NT2/D1 (cell line): ENCODE data around the gene HM13.
"Not testable (repeated sequence)": the region's sequence is repeated elsewhere in the genome, so short reads cannot be mapped to it uniquely, and the experiment has no call there.

Experiments
- DNase-seq: peaks from one replicate; pipeline ENCODE4 v3.0.0-alpha.2; 2011; ENCODE audit warnings: low read depth, low spot score
- H3K27me3 ChIP-seq: 2 replicates; pipeline ENCODE4 v1.6.0; 2011; ENCODE audit warnings: mild to moderate bottlenecking; ENCODE audit not compliant: insufficient read length, insufficient read depth
- H3K36me3 ChIP-seq: 2 replicates; pipeline ENCODE4 v1.6.1; 2011; ENCODE audit warnings: mild to moderate bottlenecking, low read length, mixed read lengths; ENCODE audit not compliant: insufficient read depth, insufficient read length
- H3K4me1 ChIP-seq: 2 replicates; pipeline ENCODE4 v1.5.1; 2011; ENCODE audit not compliant: insufficient read depth, insufficient read length
- H3K4me3 ChIP-seq: 2 replicates; pipeline ENCODE4 v1.5.1; 2011; ENCODE audit warnings: low read depth; ENCODE audit not compliant: insufficient read length
- H3K9ac ChIP-seq: 2 replicates; pipeline ENCODE4 v1.6.0; 2011; ENCODE audit warnings: low read depth; ENCODE audit not compliant: insufficient read length
- H3K9me3 ChIP-seq: 2 replicates; pipeline ENCODE4 v1.5.1; 2011; ENCODE audit warnings: mild to moderate bottlenecking, low read length; ENCODE audit not compliant: insufficient read depth
- SUZ12 ChIP-seq: IDR thresholded peaks from 2 replicates; pipeline ENCODE4 v1.6.1; 2011; ENCODE audit not compliant: insufficient read length, insufficient read depth; ENCODE audit errors: extremely low read depth
- YY1 ChIP-seq: IDR thresholded peaks from 2 replicates; pipeline ENCODE4 v1.6.1; 2011; ENCODE audit not compliant: insufficient read length, insufficient read depth
- ZNF274 ChIP-seq: IDR thresholded peaks from 2 replicates; pipeline ENCODE4 v1.6.1; 2011; ENCODE audit warnings: mild to moderate bottlenecking, low read depth, low read length

HM13 gene

DNA sequence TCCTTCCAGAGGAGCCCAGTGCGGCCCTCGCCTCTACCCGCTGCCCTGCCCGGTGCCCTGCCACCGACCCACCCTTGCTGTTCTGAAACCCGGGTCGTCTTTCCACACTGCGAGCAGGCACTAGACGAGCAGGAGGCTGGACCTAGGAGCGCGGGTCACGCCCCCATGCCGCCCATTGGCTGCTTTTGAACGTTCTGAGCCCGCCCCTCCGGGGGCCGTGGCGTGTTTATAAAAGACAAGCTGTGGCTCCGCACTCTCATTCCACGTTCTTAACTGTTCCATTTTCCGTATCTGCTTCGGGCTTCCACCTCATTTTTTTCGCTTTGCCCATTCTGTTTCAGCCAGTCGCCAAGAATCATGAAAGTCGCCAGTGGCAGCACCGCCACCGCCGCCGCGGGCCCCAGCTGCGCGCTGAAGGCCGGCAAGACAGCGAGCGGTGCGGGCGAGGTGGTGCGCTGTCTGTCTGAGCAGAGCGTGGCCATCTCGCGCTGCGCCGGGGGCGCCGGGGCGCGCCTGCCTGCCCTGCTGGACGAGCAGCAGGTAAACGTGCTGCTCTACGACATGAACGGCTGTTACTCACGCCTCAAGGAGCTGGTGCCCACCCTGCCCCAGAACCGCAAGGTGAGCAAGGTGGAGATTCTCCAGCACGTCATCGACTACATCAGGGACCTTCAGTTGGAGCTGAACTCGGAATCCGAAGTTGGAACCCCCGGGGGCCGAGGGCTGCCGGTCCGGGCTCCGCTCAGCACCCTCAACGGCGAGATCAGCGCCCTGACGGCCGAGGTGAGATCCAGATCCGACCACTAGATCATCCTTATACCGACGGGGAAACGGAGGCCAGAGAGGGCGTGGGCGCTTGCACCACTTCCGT lies 91.0 kb downstream of the HM13 start, which contains the start of gene ID1:
ID1 (plus strand) TSS at position 259 of the 871 bp plus-strand sequence; CDS start at position 358, 99 bp downstream.
- Histone ChIP-seq H3K4me3 (peak within 1 kb of the TSS; percentile 99), H3K9me3 (no peaks in the 10 kb centered on the region), H3K27me3 (no peaks in the 10 kb centered on the region), H3K4me1 (peaks cover 4% of the 10 kb centered on the region), H3K9ac (peak within 1 kb of the TSS; percentile 96), H3K36me3 (peaks cover 18% of the 10 kb centered on the region)
- DNase-seq = no peak
- TF ChIP-seq ZNF274 = no peak
- TF ChIP-seq SUZ12 = no peak
- no peak for TF ChIP-seq YY1

DNA sequence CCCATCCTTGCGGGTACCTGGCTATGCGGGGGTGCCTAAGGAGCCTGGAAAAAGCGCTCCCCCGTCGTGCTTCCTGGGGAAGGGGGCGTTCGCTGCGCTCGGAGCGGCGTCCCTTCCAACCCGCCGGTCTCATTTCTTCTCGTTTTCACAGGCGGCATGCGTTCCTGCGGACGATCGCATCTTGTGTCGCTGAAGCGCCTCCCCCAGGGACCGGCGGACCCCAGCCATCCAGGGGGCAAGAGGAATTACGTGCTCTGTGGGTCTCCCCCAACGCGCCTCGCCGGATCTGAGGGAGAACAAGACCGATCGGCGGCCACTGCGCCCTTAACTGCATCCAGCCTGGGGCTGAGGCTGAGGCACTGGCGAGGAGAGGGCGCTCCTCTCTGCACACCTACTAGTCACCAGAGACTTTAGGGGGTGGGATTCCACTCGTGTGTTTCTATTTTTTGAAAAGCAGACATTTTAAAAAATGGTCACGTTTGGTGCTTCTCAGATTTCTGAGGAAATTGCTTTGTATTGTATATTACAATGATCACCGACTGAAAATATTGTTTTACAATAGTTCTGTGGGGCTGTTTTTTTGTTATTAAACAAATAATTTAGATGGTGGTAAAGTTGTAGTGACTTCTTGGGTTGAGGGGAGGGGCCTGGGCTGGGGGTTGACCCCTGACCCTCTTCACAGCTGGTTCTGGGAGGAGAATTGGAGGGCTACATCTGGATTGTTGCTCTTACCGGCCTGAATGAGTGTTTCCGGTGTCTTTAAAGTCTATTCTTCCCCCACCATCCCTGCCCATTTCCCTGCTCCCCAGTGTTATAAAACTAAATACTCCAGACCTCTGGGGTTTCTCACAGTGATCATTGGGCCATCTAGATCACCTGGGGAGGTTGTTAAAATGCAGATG lies 91.9 kb downstream of the HM13 start:
- no peaks in the 10 kb centered on the region for H3K27me3 ChIP-seq
- no peak for DNase-seq
- peak overlapping the region; percentile 96 for H3K9ac ChIP-seq
- TF ChIP-seq SUZ12 = no peak
- TF ChIP-seq YY1 = no peak
- TF ChIP-seq ZNF274 = no peak
- H3K4me3 ChIP-seq = peak overlapping the region; percentile 99
- H3K36me3 ChIP-seq = peaks cover 18% of the 10 kb centered on the region
- H3K4me1 ChIP-seq = peaks cover 9% of the 10 kb centered on the region
- no peaks in the 10 kb centered on the region for H3K9me3 ChIP-seq

DNA sequence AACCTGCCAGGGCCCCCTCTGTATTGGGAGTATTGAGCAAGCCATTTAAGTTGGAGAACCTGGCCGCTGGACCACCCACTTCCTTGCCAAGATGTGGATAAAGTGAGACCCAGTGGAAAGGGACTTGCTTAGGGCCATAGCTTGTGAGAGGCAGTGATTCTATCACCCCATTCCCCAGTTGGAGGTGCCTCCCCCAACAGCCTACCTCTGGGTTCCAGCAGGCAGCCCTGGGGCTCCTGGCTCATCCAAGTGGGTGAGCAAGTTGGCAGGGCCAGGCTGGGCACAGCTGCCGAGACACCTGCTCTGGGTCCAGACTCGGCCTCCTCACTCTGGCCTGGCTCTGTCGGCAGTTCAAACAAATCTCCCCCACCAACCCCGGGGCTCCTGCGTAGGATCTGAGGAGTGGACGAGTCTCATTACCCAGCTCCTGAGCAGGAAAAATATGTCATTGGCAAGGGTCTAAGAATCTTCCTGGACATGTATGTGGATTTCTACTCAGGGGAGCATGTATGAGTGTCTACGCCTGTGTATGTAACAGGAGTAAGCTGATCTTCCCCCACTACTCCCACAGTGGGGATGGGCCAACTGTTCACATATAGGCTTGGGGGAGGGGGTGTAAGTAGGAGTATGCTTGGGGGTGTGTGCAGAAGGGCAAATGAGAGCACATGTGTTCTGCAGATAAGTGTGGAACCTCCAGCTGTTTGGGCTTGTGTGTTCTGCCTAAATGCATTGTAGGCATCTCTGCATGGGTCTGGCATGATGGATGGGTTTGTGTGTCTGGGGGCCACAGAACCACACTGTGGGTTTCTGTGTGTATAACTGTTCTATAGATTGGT lies 92.8 kb downstream of the HM13 start:
- Histone ChIP-seq H3K9ac (peak overlapping the region; percentile 96), H3K36me3 (peaks cover 18% of the 10 kb centered on the region), H3K4me3 (peak overlapping the region; percentile 99), H3K4me1 (peaks cover 9% of the 10 kb centered on the region), H3K27me3 (no peaks in the 10 kb centered on the region), H3K9me3 (no peaks in the 10 kb centered on the region)
- peak; percentile 52 for DNase-seq
- TF ChIP-seq SUZ12 (no peak), YY1 (no peak), ZNF274 (no peak)

DNA sequence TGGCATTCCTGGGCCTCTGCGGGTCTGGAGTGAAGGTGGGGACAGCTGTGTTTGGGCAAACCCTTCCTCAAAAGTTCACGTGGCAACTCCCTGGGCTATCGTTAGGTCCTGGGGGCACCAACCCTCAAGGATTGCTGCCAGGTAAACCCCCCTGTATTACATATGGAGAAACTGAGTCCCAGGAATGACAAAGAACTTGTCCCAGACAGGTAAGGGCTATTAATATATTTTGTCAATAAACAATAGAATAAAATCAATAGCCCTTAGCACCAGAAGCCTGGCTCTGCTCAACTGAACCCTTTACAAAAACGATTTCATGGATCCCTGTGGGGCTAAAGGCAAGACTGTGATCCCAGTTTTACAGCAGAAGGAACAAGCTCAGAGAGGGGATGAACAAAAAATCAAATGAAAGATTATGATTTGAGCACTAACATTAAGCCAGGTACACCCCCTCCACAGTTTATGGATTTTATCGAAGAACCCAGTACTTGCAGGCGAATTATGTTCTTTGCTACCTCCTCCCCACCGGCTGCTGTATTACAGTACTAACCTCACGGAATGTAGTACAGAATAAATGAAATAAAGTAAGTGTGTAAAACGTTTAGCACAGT lies 93.5 kb downstream of the HM13 start:
- H3K9me3 ChIP-seq = no peaks in the 10 kb centered on the region
- H3K9ac ChIP-seq = peak overlapping the region; percentile 96
- H3K4me1 ChIP-seq = peaks cover 7% of the 10 kb centered on the region
- H3K36me3 ChIP-seq = peaks cover 18% of the 10 kb centered on the region
- no peak for DNase-seq
- no peaks in the 10 kb centered on the region for H3K27me3 ChIP-seq
- TF ChIP-seq YY1 (no peak), SUZ12 (no peak), ZNF274 (no peak)
- peak overlapping the region; percentile 99 for H3K4me3 ChIP-seq

DNA sequence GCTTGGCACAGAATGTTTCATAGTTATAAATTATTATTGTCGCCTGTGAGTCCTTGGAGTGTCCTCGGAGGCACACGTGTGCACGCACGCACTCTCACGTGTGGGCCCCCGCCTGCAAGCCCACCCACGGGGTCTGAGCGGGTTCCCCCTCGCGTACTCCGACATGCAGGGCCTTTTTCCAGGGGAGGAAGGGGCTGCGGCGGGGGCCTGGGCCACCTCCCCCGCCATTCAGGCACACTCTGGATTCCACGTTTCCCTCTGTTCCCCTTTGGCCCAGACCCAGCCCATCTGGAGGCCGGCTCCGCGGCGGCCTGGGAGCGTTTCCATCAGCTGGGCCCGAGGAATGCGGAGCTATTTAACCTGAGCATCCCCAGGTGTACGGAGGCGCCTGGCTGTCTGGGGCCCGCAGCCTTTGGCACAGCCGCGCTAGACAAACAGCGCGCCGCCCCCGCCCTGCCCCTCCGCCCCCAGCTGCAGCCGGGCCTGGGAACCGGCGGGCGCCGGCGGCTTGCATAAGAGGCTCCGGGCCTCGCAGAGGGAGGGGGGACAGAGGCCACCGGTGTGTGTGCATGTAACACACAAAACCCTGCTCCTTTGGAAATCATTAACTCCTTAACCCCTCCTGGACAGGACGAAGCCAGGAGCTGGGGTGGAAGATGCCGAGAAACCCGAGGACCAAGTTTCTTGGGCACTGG lies 94.2 kb downstream of the HM13 start:
- Histone ChIP-seq H3K4me3 (peak overlapping the region; percentile 37), H3K36me3 (peaks cover 18% of the 10 kb centered on the region), H3K9ac (peak overlapping the region; percentile 96), H3K27me3 (no peaks in the 10 kb centered on the region), H3K9me3 (no peaks in the 10 kb centered on the region), H3K4me1 (peaks cover 5% of the 10 kb centered on the region)
- no peak for TF ChIP-seq ZNF274
- no peak for TF ChIP-seq SUZ12
- no peak for TF ChIP-seq YY1
- DNase-seq = peak; percentile 84

- H3K9ac ChIP-seq, H3K9me3 ChIP-seq, DNase-seq, H3K4me3 ChIP-seq, H3K27me3 ChIP-seq, H3K36me3 ChIP-seq, H3K4me1 ChIP-seq: not testable (repeated sequence)
Observed at GRCh38 chr20:31612271-31612640, 98.0 kb downstream of the HM13 start.
